Loucy (cell line): ENCODE data around the gene APPL1.

Experiments
- H2AFZ ChIP-seq: fragments of 200-600 bp; sonication (generic); 2 replicates; pipeline ENCODE4 v1.6.0; 2016; ENCODE audit warnings: antibody characterized with exemption, mild to moderate bottlenecking, low read length, moderate library complexity
- H3F3A ChIP-seq: fragments of 200-600 bp; 2 replicates; pipeline ENCODE4 v1.6.0; 2016; ENCODE audit warnings: antibody characterized with exemption, low read depth, mild to moderate bottlenecking
- H3K27me3 ChIP-seq: fragments of 200-600 bp; sonication (generic); 2 replicates; pipeline ENCODE4 v1.6.1; 2014; ENCODE audit warnings: low read length, mild to moderate bottlenecking; ENCODE audit not compliant: insufficient read depth, poor library complexity, severe bottlenecking
- H3K36me3 ChIP-seq: fragments of 200-600 bp; sonication (generic); 2 replicates; pipeline ENCODE4 v1.6.1; 2016; ENCODE audit warnings: low read length; ENCODE audit not compliant: insufficient read depth
- H3K4me1 ChIP-seq: fragments of 200-600 bp; sonication (generic); 2 replicates; pipeline ENCODE4 v1.5.1; 2014; ENCODE audit warnings: low read length, mild to moderate bottlenecking; ENCODE audit not compliant: insufficient read depth, poor library complexity, severe bottlenecking
- H3K4me2 ChIP-seq: fragments of 200-600 bp; sonication (generic); 2 replicates; pipeline ENCODE4 v1.6.0; 2014; ENCODE audit warnings: antibody characterized with exemption, low read length, low read depth, mild to moderate bottlenecking; ENCODE audit not compliant: poor library complexity, severe bottlenecking
- H3K4me3 ChIP-seq: fragments of 200-600 bp; sonication (generic); 2 replicates; pipeline ENCODE4 v1.5.1; 2014; ENCODE audit warnings: low read length, mild to moderate bottlenecking, mixed read lengths; ENCODE audit not compliant: poor library complexity, severe bottlenecking
- H3K79me2 ChIP-seq: fragments of 200-600 bp; sonication (generic); 2 replicates; pipeline ENCODE4 v1.6.1; 2014; ENCODE audit warnings: low read length; ENCODE audit not compliant: insufficient read depth
- H3K9ac ChIP-seq: fragments of 200-600 bp; sonication (generic); 2 replicates; pipeline ENCODE4 v1.6.0; 2014; ENCODE audit warnings: mild to moderate bottlenecking, low read depth, low read length, moderate library complexity; ENCODE audit not compliant: poor library complexity, severe bottlenecking
- H3K9me2 ChIP-seq: fragments of 200-600 bp; sonication (generic); replicated peaks from 2 replicates; pipeline ENCODE4 v1.6.1; 2016; ENCODE audit warnings: low read depth, low read length, mixed read lengths
- H3K9me3 ChIP-seq: fragments of 200-600 bp; sonication (generic); 2 replicates; pipeline ENCODE4 v1.6.1; 2014; ENCODE audit warnings: mild to moderate bottlenecking, antibody characterized with exemption, low read length, low read depth; ENCODE audit not compliant: insufficient read depth
- H4K20me1 ChIP-seq: fragments of 200-600 bp; sonication (generic); 2 replicates; pipeline ENCODE4 v1.6.0; 2014; ENCODE audit warnings: antibody characterized with exemption, low read length, mild to moderate bottlenecking; ENCODE audit not compliant: insufficient read depth, poor library complexity, severe bottlenecking
- EZH2phosphoT487 ChIP-seq: fragments of 200-600 bp; IDR thresholded peaks from 2 replicates; pipeline ENCODE4 v1.6.1; 2018; ENCODE audit warnings: antibody characterized with exemption, mild to moderate bottlenecking, moderate library complexity, borderline replicate concordance
- TF ChIP-seq, protein P1 (sequence below): fragments of 200-600 bp; sonication (generic); conservative IDR thresholded peaks from 2 replicates; pipeline ENCODE4 v1.5.1; 2014; ENCODE audit warnings: mild to moderate bottlenecking, antibody characterized with exemption, low read length

Gene APPL1

DNA sequence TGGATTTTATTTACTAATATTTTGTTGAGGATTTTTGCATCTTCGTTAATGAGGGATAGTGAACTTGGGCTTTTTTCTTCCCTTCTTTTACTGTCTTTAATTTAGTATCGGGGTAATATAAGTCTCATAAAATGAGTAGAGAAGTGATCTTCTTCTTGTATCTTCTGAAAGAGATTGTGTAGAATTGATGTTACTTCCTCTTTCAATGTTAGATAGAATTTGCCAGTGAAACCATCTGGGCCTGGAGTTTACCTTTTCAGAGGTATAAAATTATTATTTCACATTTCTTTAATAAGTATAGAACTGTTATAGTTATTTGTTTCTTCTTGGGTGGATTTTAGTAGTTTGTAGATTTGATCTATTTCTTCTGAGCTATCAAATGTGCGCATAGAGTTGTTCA, 35.5 kb upstream of the APPL1 start:
- Histone ChIP-seq H3K79me2 (no peaks in the 10 kb centered on the region), H3K9ac (no peak overlapping the region), H2AFZ (no peak overlapping the region), H3K4me1 (no peaks in the 10 kb centered on the region), H4K20me1 (no peaks in the 10 kb centered on the region), H3K4me2 (no peak overlapping the region), H3K27me3 (no peaks in the 10 kb centered on the region), H3K4me3 (no peak overlapping the region), H3F3A (no peaks in the 10 kb centered on the region), H3K9me2 (no peaks in the 10 kb centered on the region), H3K9me3 (no peaks in the 10 kb centered on the region), H3K36me3 (no peaks in the 10 kb centered on the region)
- TF ChIP-seq, protein P1, sequence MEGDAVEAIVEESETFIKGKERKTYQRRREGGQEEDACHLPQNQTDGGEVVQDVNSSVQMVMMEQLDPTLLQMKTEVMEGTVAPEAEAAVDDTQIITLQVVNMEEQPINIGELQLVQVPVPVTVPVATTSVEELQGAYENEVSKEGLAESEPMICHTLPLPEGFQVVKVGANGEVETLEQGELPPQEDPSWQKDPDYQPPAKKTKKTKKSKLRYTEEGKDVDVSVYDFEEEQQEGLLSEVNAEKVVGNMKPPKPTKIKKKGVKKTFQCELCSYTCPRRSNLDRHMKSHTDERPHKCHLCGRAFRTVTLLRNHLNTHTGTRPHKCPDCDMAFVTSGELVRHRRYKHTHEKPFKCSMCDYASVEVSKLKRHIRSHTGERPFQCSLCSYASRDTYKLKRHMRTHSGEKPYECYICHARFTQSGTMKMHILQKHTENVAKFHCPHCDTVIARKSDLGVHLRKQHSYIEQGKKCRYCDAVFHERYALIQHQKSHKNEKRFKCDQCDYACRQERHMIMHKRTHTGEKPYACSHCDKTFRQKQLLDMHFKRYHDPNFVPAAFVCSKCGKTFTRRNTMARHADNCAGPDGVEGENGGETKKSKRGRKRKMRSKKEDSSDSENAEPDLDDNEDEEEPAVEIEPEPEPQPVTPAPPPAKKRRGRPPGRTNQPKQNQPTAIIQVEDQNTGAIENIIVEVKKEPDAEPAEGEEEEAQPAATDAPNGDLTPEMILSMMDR, result no peak
- TF ChIP-seq EZH2phosphoT487, result no peak

DNA sequence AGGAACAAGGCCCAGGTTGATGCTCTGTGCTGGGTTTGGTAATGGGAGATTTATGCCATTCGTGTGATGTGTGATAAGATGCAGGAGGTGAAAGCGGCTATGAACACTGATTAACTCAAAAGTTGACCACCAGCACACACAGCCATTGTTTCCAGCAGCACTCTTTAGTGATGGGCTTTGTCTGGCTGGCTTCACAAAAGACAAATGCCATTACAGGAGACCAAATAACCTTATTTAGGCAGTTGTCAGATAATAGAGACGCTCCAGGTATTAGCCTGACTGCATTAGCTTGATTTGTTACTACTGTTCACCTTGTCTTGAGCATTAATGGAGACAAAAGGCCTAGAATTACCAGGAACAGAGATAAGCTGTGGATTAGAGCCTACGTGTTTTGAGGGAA, 32.9 kb upstream of the APPL1 start:
- Histone ChIP-seq H3K9me3 (no peaks in the 10 kb centered on the region), H3K79me2 (no peaks in the 10 kb centered on the region), H3K4me2 (no peak overlapping the region), H3K9ac (no peak overlapping the region), H3F3A (no peaks in the 10 kb centered on the region), H3K36me3 (no peaks in the 10 kb centered on the region), H3K9me2 (no peaks in the 10 kb centered on the region), H3K4me1 (peaks cover 2% of the 10 kb centered on the region), H3K27me3 (no peaks in the 10 kb centered on the region), H4K20me1 (no peaks in the 10 kb centered on the region), H2AFZ (no peak overlapping the region), H3K4me3 (no peak overlapping the region)
- TF ChIP-seq EZH2phosphoT487, result no peak
- TF ChIP-seq, protein P1, result no peak

DNA sequence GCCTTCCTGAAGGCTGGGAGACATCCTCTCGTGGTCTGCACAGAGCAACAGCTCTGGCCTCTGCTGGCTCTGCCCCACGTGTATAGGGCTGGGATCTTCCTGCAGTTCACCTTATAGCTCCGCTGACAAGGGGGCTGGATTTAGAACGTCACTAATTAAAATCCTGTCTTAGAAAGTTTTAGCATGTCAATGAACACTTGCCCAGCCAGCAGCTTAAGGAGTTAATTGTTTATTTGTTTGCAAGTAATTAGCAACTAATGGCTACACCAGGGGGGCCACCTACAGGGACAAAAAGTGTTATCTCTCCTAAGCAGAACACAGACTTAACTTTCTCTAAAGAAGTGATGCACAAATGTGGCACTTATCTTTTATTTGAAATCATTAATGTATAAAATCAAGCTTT, 27.6 kb upstream of the APPL1 start, which contains the start of gene HESX1:
HESX1 (minus strand) TSS at position 84 of the 403 bp plus-strand sequence; CDS start at position 24, 60 bp downstream.
- H3K9ac ChIP-seq, result no peak within 1 kb of the TSS
- no peaks in the 10 kb centered on the region for H3K36me3 ChIP-seq
- no peak within 1 kb of the TSS for H2AFZ ChIP-seq
- H3K9me3 ChIP-seq, result no peaks in the 10 kb centered on the region
- H3F3A ChIP-seq, result 0 out of 2 replicates have a peak, but pooled peaks cover 2% of the 10 kb centered on the region
- no peaks in the 10 kb centered on the region for H3K9me2 ChIP-seq
- H3K4me2 ChIP-seq, result peak within 1 kb of the TSS; percentile 30
- TF ChIP-seq, protein P1, result no peak
- TF ChIP-seq EZH2phosphoT487, result no peak
- no peaks in the 10 kb centered on the region for H3K79me2 ChIP-seq
- H3K4me1 ChIP-seq, result peaks cover 15% of the 10 kb centered on the region
- H4K20me1 ChIP-seq, result no peaks in the 10 kb centered on the region
- no peak within 1 kb of the TSS for H3K4me3 ChIP-seq
- H3K27me3 ChIP-seq, result no peaks in the 10 kb centered on the region
